Chondrocyte (in vitro differentiated cells): ENCODE data around the gene LPCAT1. TPM values are rescaled to one million over a fixed set of nuclear protein-coding genes. Genes with fewer than 3 reads are reported as not detected.
"Not testable (repeated sequence)": the region's sequence is repeated elsewhere in the genome, so short reads cannot be mapped to it uniquely, and the experiment has no call there.

ENCODE experiments used
- DNase-seq: peaks from one replicate; pipeline ENCODE4 v3.0.0; 2021; ENCODE audit warnings: mixed read lengths, low spot score
- H3K27ac Mint-ChIP-seq: one replicate; pipeline ENCODE4 v1.8.0; 2021; ENCODE audit warnings: mild to moderate bottlenecking, moderate library complexity, mixed read lengths; ENCODE audit not compliant: unreplicated experiment
- H3K27me3 Mint-ChIP-seq: 2 replicates; pipeline ENCODE4 v1.8.0; 2021; ENCODE audit warnings: low read depth, mixed read lengths
- H3K36me3 Mint-ChIP-seq: 2 replicates; pipeline ENCODE4 v1.8.0; 2021; ENCODE audit warnings: low read depth, mixed read lengths
- H3K4me1 Mint-ChIP-seq: 2 replicates; pipeline ENCODE4 v1.8.0; 2021; ENCODE audit warnings: low read depth, mild to moderate bottlenecking, mixed read lengths
- H3K4me3 Mint-ChIP-seq: one replicate; pipeline ENCODE4 v1.8.0; 2021; ENCODE audit warnings: mild to moderate bottlenecking, moderate library complexity, mixed read lengths; ENCODE audit not compliant: unreplicated experiment
- H3K9me3 Mint-ChIP-seq: 2 replicates; pipeline ENCODE4 v1.8.0; 2021; ENCODE audit warnings: low read depth, mixed read lengths
- long read RNA-seq: library from polyadenylated mRNA; stranded (forward); transcript quantifications from one replicate; pipeline ENCODE4 v2.0.0, GENCODE V29; 2021
- total RNA-seq: library from RNA; stranded (reverse); gene quantifications from 3 replicates; pipeline ENCODE4 v1.2.1, GENCODE V29; 2021
- TF ChIP-seq, protein P1 (sequence below): fragments of 200-600 bp; sonication (generic); IDR thresholded peaks from 2 replicates; pipeline ENCODE4 v1.5.0; 2021; ENCODE audit warnings: antibody characterized with exemption, mild to moderate bottlenecking, moderate library complexity

LPCAT1 gene
- total RNA-seq: 39.9 to 49.4 TPM (median 46.4 TPM) in 3 replicates
- long read RNA-seq, transcript LPCAT1-201 (14 exons, 3,966 nt): major isoform, 79 of 94 reads
- long read RNA-seq, partial matches to known transcripts: 13 of 94 reads
- long read RNA-seq, other reads (novel, unspliced or antisense): 2 of 94 reads

DNA sequence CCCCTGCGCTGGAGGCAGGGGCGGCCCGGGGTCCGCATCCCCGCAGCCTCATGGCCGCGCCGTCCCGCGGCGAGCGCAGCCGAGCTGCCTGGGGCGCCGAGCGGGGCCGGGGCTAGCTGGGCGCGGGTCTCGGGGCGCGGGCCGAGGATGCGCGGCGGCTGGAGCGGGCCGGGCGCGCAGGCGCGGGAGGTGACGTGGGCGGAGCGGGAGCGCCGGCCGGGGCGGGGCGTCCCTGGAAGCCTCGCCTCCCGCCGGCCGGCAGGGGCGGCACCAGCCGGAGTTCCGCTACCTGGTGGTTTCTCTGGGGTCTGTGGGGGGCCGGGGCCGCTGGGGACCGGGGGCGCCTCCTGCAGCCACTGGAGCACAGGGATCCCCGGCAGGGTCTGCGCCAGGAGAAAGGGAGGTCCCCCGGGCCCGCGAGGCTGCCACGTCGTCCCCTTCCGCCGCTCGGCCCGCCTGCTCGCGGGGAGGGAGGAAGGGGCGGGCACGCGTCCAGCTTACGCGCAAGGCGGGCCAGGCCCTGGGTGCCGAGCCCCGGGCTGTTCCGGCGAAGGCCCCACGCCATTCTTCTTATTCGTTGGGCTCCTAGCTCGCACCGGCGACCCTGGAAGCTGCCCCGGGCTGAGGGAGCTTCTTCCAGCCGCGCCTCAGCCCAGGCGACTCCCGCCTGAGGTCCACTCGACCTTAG, at the start of gene LPCAT1:
Gene LPCAT1 (minus strand): TSS at position 168 of the 688 bp plus-strand sequence. CDS start 116 bp downstream, at position 52.
- Mint-ChIP-seq H3K4me1 (peaks cover 15% of the 10 kb centered on the region), H3K4me3 (peak within 1 kb of the TSS; percentile 80), H3K27me3 (peaks cover 12% of the 10 kb centered on the region), H3K27ac (peak within 1 kb of the TSS; percentile 6), H3K9me3 (no peaks in the 10 kb centered on the region), H3K36me3 (no peaks in the 10 kb centered on the region)
- TF ChIP-seq, protein P1, sequence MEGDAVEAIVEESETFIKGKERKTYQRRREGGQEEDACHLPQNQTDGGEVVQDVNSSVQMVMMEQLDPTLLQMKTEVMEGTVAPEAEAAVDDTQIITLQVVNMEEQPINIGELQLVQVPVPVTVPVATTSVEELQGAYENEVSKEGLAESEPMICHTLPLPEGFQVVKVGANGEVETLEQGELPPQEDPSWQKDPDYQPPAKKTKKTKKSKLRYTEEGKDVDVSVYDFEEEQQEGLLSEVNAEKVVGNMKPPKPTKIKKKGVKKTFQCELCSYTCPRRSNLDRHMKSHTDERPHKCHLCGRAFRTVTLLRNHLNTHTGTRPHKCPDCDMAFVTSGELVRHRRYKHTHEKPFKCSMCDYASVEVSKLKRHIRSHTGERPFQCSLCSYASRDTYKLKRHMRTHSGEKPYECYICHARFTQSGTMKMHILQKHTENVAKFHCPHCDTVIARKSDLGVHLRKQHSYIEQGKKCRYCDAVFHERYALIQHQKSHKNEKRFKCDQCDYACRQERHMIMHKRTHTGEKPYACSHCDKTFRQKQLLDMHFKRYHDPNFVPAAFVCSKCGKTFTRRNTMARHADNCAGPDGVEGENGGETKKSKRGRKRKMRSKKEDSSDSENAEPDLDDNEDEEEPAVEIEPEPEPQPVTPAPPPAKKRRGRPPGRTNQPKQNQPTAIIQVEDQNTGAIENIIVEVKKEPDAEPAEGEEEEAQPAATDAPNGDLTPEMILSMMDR: peak; percentile 63
- DNase-seq: peak; percentile 81

DNA sequence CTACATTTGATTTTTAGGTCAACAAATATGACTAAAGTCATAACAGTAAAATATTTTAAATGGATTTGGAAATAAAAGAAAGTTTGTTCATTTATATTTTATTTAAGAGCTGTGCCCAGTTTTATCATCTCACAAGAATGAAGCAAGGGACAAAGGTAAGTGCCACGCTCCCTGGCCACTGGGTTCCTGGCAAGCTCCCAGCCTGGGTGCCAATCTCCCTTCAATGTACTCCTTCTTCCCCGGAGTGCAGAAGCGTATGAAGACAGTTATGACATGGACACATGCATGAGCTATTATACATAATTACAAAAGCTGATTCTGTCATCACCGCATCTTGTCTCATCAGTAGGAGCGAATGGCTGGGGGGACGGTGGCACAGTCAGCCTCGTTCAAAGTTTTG, 48.1 kb upstream of the LPCAT1 start:
- H3K9me3 Mint-ChIP-seq, H3K36me3 Mint-ChIP-seq, H3K27me3 Mint-ChIP-seq, DNase-seq, H3K4me3 Mint-ChIP-seq, H3K27ac Mint-ChIP-seq: not testable (repeated sequence)
- peaks cover 20% of the 10 kb centered on the region for H3K4me1 Mint-ChIP-seq

- no peak overlapping the region for H3K27ac Mint-ChIP-seq
- DNase-seq: no peak
- H3K4me1 Mint-ChIP-seq: peaks cover 23% of the 10 kb centered on the region
- H3K27me3 Mint-ChIP-seq: peaks cover 10% of the 10 kb centered on the region
- TF ChIP-seq, protein P1: no peak
- H3K9me3 Mint-ChIP-seq: no peaks in the 10 kb centered on the region
- peaks cover 5% of the 10 kb centered on the region for H3K36me3 Mint-ChIP-seq
- no peak overlapping the region for H3K4me3 Mint-ChIP-seq
Observed at GRCh38 chr5:1570975-1571374, 47.2 kb upstream of the LPCAT1 start.

- H3K4me3 Mint-ChIP-seq: peak overlapping the region; percentile 14
- H3K4me1 Mint-ChIP-seq: peaks cover 25% of the 10 kb centered on the region
- H3K36me3 Mint-ChIP-seq: peaks cover 4% of the 10 kb centered on the region
- TF ChIP-seq, protein P1: no peak
- H3K27me3 Mint-ChIP-seq: peaks cover 8% of the 10 kb centered on the region
- H3K27ac Mint-ChIP-seq: peak overlapping the region; percentile 96
- DNase-seq: no peak
- H3K9me3 Mint-ChIP-seq: no peaks in the 10 kb centered on the region
Observed at GRCh38 chr5:1568201-1568979, 44.6 kb upstream of the LPCAT1 start.

GRCh38 chr5:1567527-1568200, 43.9 kb upstream of the LPCAT1 start:
- Mint-ChIP-seq H3K4me1 (peaks cover 25% of the 10 kb centered on the region), H3K27ac (peak overlapping the region; percentile 96)
- H3K9me3 Mint-ChIP-seq, DNase-seq, H3K4me3 Mint-ChIP-seq, H3K36me3 Mint-ChIP-seq, H3K27me3 Mint-ChIP-seq: not testable (repeated sequence)
